SK-N-MC (cell line): Measurements from ENCODE around the gene CCDC27.

Experiments
- EZH2 ChIP-seq: fragments of 200-600 bp; sonication (generic); IDR thresholded peaks from one replicate; pipeline ENCODE4 v1.6.1; 2017; ENCODE audit warnings: antibody characterized with exemption
- FOXP2 ChIP-seq: optimal IDR thresholded peaks from 2 replicates; pipeline ENCODE3; 2011; ENCODE audit warnings: mild to moderate bottlenecking, moderate library complexity; ENCODE audit not compliant: insufficient read depth; ENCODE audit errors: extremely low read length, control extremely low read depth
- POLR2AphosphoS5 ChIP-seq: IDR thresholded peaks from 2 replicates; pipeline ENCODE4 v1.6.1; 2012; ENCODE audit warnings: mild to moderate bottlenecking, low read depth, low read length, borderline replicate concordance

DNA sequence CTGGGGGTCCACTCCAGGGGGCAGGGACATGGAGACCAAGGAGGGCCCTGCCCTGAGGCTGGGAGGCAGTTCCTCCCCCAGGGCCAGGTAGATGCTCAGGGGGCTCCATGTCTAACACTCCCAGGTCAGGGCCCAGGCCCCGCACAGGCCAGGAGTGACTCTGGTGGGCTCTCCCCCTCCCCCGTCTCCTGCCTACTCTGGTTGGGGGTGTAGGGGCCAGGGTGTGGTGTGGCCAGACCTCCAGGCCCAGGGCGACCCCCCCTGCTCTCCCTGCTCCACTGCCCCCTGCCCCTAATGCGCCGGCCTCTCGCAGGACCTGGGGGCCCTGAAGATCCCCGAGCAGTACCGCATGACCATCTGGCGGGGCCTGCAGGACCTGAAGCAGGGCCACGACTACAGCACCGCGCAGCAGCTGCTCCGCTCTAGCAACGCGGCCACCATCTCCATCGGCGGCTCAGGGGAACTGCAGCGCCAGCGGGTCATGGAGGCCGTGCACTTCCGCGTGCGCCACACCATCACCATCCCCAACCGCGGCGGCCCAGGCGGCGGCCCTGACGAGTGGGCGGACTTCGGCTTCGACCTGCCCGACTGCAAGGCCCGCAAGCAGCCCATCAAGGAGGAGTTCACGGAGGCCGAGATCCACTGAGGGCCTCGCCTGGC, 19.7 kb upstream of the CCDC27 start:
- TF ChIP-seq POLR2AphosphoS5, result no peak
- no peak for TF ChIP-seq EZH2
- TF ChIP-seq FOXP2, result no peak
